Raji (cell line): Measurements from ENCODE around the gene HEXIM2.

Experiments used
- POLR2A ChIP-seq: IDR thresholded peaks from 2 replicates; pipeline ENCODE4 v1.6.1; 2011; ENCODE audit warnings: low read depth, low read length, control low read depth; ENCODE audit not compliant: insufficient read depth

HEXIM2 gene

DNA sequence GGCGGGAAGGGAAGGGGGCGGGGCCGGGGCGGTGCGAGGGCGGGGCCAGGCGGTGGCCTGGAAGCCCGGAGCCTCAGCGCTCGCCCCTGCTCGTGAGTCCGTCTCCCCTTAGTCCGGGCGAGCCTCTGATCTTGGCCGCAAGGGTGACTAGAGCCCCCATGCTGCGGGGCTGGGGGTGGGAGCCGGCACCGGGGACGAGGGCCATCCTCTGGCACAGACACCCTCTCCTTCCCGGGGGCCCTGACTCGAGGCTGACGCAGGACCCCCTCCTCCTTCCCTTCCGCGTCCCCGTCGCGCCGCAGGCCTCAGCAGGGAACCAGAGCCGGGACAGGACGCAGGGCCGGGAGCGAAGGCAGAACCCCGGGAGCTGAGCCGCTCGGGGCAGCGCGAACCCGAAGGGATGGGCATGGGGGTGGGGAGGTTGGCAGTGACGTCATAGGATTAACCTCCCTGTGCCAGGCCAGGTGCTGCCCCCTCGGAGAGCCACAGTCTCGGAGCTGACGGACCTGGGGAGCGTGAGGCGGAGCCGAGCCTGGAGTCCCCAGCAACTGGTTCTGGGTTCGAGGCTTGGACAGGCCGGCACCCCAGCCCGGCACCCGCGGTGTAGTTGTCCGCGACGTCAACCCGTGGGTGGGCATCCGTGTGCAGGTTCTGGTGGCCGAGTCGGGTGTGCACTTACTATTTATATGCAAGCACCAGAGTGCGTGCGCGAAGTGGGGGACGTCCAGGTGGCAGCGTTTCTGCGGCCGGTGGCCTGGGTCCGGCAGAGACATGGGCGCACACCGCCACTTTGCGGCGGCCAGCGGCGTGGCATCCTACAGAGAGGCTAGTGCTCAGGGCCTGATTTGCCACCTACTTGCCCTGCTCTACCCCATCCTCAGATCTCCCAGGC, 28.9 kb upstream of the HEXIM2 start:
- TF ChIP-seq POLR2A: peak; percentile 58

DNA sequence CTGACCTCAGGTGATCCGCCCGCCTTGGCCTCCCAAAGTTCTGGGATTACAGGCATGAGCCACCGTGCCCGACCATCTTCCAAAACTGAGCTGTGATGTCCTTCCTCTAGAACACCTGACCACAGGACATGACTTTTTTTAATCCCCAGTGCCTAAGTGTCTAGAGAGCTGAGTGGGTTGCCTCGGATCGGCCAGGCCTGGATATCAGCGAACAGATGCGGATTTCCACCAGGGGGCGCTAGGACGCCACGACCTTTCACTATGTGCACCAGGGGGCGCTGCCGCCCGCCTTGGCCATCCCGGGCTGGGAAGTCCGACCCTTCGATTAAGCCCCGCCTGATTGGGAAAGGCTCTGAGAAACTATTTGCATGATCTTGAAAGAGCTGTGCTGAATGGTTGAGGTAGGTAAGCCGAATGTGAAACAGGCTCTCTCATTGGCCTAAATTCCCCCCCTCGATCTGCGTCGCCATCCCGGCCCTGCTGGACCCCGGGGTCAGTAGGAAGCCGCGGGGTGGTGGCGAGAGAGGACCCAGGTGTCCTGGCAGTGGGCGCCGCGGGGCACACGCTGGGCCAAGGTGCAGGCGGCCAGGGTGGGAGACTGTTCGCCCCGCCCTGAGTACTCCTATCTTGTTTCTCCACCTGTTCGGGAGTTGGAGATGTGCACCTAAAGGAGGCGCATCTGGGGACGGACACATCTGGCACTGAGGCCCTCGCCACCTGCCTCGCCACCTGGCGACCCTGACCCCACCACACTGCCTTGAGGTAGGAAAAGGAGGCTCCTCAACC, 26.3 kb upstream of the HEXIM2 start, which contains the start of gene ACBD4:
Gene ACBD4 (plus strand): TSS at position 496 of the 786 bp plus-strand sequence. CDS start 458 bp downstream, outside the sequence.
- peak; percentile 89 for TF ChIP-seq POLR2A

DNA sequence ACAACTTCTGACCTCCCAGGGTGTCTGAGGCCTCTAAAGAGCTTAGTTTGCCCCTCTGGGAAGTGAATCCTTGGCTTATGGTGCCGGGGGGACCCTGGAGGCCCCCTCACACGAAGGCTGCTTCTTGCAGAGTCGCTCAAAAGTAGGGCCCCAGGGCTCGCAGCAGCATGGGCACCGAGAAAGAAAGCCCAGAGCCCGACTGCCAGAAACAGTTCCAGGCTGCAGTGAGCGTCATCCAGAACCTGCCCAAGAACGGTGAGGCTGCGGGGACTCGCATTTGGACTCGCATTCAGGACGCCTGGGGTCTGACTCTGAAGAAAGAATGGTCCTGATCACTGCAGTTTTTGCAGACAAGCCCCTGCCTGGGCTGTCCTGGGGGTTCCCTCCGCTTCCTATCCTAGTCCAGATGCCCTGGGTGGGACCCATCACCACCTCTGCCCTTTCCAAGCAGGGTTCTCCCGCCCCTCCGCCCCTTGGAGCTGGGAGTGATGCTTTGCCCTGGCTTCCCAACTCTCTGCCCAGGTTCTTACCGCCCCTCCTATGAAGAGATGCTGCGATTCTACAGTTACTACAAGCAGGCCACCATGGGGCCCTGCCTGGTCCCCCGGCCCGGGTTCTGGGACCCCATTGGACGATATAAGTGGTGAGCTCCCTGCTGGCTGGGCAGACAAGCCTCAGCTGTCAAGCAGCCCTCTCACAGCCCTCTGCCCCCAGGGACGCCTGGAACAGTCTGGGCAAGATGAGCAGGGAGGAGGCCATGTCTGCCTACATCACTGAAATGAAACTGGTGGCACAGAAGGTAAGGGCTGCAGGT, 25.5 kb upstream of the HEXIM2 start:
- TF ChIP-seq POLR2A: no peak

DNA sequence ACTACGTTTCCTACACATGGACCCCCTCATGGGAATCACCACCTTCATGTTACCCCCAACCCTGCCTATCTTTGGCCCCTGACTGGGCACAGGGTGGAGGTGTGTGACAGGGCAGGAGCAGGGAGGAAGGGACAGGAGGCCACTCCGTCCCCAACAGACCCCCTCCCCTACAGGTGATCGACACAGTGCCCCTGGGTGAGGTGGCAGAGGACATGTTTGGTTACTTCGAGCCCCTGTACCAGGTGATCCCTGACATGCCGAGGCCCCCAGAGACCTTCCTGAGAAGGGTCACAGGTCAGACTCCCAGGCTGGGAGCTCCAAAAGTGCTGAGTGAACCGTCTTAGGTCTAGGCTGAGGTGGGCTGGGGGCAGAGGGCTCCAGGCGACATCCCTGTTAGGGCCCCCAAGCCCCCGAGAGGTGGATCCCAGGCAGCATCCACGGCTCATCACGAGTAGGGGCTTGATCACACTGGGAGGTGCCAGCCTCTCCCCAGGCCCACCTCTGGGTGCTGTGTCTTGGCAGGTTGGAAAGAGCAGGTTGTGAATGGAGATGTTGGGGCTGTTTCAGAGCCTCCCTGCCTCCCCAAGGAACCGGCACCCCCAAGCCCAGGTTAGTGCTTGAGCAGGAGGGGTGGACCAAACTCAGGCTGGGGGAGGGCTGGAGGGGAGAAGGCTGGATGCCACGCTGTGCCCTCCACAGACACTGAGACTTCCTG, 24.7 kb upstream of the HEXIM2 start:
- TF ChIP-seq POLR2A: no peak

DNA sequence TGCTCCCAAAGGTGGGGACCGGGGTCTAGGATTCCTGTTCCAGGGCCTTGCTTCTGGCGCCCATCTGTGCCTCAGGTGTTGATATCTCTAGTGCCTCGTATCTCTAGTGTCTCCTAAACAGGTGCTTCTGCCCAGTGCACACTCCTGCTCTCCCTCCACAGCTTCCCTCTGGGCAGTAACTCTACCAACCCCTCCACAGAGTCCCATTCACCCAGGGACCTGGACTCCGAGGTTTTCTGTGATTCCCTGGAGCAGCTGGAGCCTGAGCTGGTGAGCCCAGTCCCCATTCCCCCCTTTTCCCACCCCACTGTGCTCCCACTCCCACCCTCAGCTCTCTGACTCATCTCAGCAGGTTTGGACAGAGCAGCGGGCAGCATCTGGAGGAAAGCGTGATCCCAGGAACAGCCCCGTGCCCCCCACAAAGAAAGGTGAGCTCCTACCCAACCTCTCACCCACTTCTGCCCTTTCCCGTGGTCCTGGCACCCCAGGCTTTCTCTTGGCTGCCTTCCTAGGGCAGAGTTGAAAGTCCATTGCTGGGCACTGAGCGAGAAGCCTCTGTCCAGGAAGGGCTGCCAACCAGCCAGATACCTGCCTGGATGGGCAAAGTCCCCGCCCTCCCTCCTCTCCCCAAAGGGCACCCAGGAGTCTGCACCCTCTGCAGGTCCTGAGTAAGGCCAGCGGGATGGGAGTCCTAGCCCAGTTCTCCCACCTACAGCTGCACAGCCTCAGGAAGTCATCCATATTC, 23.9 kb upstream of the HEXIM2 start:
- TF ChIP-seq POLR2A: no peak

GRCh38 chr17:45138911-45139532, 22.7 kb upstream of the HEXIM2 start:
- no peak for TF ChIP-seq POLR2A

GRCh38 chr17:45139533-45139920, 22.1 kb upstream of the HEXIM2 start:
- TF ChIP-seq POLR2A: no peak

DNA sequence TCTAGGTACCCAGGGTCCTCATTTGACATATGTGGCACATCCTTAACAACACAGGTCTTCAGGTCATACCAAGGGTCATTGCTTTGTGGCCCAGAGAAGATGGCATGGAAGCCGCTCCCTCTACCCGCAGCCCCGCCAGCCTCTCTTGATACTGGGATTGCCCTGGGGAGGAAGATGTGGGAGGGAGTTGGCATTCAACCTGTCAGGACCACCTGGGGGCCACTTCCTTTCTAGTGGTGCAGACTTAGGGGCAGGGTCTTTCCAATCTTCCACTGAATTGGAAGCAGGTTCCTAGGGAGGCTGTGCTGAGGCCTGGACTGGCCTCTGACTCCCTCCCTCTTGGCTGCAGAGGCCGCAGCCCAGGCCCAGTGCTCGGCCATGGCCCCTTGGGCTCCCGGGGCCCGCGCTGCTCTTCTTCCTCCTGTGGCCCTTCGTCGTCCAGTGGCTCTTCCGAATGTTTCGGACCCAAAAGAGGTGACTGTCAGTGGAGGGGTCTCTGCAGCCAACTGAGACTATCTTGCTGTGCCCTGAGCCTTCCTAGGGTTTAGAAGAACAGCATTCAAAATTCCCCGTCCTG, 18.5 kb upstream of the HEXIM2 start:
- TF ChIP-seq POLR2A: no peak

DNA sequence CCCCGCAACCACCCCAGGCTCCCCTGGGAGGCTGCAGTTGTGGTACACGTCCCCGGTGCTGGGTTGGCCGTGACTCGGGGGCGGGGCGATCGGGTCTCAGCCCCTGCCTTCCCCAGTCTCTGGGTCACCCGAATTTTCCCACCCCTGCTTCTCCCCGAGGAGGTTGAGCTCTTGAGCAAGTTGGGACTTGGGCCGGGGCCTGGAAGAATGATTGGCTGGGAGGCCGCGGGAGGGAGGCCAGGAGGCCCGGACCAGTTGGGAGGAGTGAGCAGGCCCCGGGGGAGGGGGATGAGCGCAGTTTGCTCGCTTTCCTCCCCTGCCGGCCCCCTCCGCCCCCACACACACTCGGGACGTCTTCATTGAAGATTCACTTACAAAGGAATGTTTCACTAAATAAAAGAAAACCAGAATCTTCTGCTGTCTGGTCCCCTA, 17.9 kb upstream of the HEXIM2 start:
- TF ChIP-seq POLR2A: no peak; the same call in 1 of the 2 replicates

GRCh38 chr17:45144199-45145034, 17.3 kb upstream of the HEXIM2 start:
- 0 out of 2 replicates have a peak, but pooled peaks have one; percentile 5 for TF ChIP-seq POLR2A

DNA sequence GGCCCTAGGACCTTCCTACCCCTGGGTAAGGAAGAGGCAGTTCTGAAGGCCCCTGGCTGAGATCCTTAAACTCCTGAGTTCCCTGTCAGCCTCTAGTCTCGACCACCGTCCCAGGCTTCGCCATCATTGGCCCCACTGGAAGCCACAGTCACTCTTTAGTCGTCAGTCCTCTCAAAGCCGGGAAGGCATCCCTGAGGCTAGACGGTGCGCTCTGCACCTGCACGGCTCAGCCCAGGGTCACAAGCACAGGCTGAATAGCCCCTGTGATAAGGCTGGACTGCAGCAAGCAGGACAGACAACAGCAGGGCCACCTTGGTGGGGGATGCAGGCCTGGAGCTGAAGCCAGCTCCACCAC, 16.7 kb upstream of the HEXIM2 start:
- TF ChIP-seq POLR2A: no peak

GRCh38 chr17:45146166-45146565, 15.5 kb upstream of the HEXIM2 start:
- TF ChIP-seq POLR2A: no peak

- no peak for TF ChIP-seq POLR2A
Observed at GRCh38 chr17:45146592-45146889, 15.1 kb upstream of the HEXIM2 start.
